HG02885 (cell line): ENCODE measurements around the gene PPP2CA.

Experiments used
- ATAC-seq: cut with Tn5 transposase; IDR thresholded peaks from one replicate; pipeline ENCODE4 v1.9.1; 2021; ENCODE audit warnings: mild to moderate bottlenecking; ENCODE audit not compliant: unreplicated experiment, poor library complexity

PPP2CA gene

GRCh38 chr5:134206627-134207160 lies 19.2 kb downstream of the PPP2CA start:
- ATAC-seq, result no peak

- ATAC-seq, result no peak
Measured at GRCh38 chr5:134204575-134204974, 21.3 kb downstream of the PPP2CA start.

GRCh38 chr5:134203630-134204029 lies 22.2 kb downstream of the PPP2CA start:
- no peak for ATAC-seq

- no peak for ATAC-seq
Measured at GRCh38 chr5:134195666-134196065, 30.2 kb downstream of the PPP2CA start.

- no peak for ATAC-seq
Measured at GRCh38 chr5:134189031-134189430, 36.8 kb downstream of the PPP2CA start.

GRCh38 chr5:134188092-134188491 lies 37.8 kb downstream of the PPP2CA start:
- ATAC-seq, result no peak

GRCh38 chr5:134184155-134185135 lies 41.4 kb downstream of the PPP2CA start:
- ATAC-seq, result peak; percentile 83

- no peak for ATAC-seq
Measured at GRCh38 chr5:134183481-134183880, 42.4 kb downstream of the PPP2CA start.

GRCh38 chr5:134178096-134178419 lies 47.8 kb downstream of the PPP2CA start:
- ATAC-seq, result no peak

GRCh38 chr5:134177369-134178095 lies 48.3 kb downstream of the PPP2CA start:
- no peak for ATAC-seq

GRCh38 chr5:134176511-134177368 lies 49.1 kb downstream of the PPP2CA start, which contains the start of gene SKP1:
Gene SKP1 (minus strand): TSS chr5:134176950. CDS start chr5:134174022, 2,928 bp downstream.
- ATAC-seq, result peak; percentile 81

- ATAC-seq, result peak; percentile 28
Measured at GRCh38 chr5:134175921-134176510, 49.9 kb downstream of the PPP2CA start.

- ATAC-seq, result no peak
Measured at GRCh38 chr5:134174841-134175839, 50.7 kb downstream of the PPP2CA start.

- ATAC-seq, result no peak
Measured at GRCh38 chr5:134171972-134172371, 53.9 kb downstream of the PPP2CA start.

GRCh38 chr5:134162592-134162991 lies 63.3 kb downstream of the PPP2CA start:
- ATAC-seq, result no peak

- ATAC-seq, result no peak
Measured at GRCh38 chr5:134161513-134162395, 64.1 kb downstream of the PPP2CA start.

GRCh38 chr5:134153657-134154056 lies 72.2 kb downstream of the PPP2CA start:
- ATAC-seq, result no peak

- ATAC-seq, result no peak
Measured at GRCh38 chr5:134153241-134153640, 72.6 kb downstream of the PPP2CA start.
